GM21390 (cell line): ENCODE measurements around the gene BRD1.

Source experiments
- ATAC-seq: cut with Tn5 transposase; IDR thresholded peaks from one replicate; pipeline ENCODE4 v1.9.1; 2021; ENCODE audit not compliant: unreplicated experiment

BRD1 gene

DNA sequence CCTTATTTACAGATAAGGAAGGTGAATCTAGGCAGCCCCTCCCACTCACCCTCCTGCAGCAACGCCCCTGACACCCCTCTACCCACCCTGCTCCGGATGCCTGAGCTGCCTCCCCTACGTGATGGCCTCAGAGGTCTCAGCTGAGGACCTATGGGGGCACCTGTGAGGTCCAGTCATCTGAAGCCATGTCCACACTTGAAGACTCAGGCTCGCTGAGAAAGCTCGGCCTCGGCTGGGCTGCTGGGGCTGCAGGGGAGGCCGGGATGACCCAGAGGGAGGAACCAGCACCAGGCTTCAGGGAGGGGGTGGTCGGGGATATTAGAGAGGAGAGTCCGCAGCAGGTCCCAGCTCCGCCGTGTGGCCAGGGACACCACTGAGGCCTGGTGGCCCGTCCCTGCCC, 92.8 kb downstream of the BRD1 start:
- ATAC-seq = no peak

DNA sequence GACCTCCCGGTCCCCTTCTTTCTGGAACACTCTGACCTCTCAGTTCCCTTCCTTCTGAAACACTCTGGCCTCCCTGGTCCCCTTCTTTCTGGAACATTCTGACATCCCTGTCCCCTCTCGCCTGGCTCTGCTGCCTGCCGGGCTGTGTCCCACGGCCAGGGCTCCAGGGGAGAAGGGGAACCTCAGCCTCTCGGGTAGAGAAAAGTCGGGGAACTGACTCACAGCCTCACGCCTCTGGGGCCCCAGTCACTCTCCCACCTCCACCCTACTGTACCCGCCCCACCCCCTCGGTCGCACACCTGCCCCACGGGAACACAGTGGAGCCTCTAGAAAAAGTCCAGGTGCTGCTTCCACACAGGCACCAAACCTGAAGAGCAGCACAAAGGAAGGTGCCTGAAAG, 93.3 kb downstream of the BRD1 start:
- ATAC-seq = no peak

DNA sequence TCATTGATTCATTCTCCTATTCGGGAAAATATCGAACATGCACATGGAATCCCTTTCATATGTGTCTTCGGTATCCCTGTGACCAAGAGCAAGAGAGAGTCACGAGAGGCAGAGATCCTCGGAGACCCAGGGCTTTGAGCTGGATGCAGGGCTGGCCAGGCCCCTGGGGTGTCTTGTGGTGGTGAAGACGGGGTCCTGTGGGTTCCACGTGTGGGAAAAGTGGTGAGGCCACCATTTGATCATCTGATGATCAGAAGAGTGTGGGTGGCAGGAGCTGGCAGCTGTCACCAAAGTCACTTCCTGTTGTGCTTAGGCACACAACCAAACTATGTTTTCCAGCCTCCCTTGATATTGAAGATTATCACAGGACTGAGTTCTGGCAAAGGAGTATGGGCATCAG, 94.0 kb downstream of the BRD1 start:
- ATAC-seq = no peak

DNA sequence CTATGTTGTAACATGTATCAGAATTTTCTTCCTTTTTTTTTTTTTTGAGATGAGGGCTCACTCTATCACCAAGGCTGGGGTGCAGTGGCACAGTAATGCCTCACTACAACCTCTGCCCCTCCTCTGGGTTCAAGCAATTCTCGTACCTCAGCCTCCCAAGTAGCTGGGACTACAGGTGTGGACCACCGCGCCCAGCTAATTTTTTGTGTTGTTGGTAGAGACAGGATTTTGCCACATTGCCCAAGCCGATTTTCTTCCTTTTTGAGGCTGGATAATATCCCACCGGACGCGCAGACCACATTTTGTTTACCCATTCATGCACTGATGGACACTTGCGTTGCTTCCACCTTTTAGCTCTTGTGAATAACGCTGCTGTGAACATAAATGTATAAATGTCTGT, 97.0 kb downstream of the BRD1 start:
- no peak for ATAC-seq

DNA sequence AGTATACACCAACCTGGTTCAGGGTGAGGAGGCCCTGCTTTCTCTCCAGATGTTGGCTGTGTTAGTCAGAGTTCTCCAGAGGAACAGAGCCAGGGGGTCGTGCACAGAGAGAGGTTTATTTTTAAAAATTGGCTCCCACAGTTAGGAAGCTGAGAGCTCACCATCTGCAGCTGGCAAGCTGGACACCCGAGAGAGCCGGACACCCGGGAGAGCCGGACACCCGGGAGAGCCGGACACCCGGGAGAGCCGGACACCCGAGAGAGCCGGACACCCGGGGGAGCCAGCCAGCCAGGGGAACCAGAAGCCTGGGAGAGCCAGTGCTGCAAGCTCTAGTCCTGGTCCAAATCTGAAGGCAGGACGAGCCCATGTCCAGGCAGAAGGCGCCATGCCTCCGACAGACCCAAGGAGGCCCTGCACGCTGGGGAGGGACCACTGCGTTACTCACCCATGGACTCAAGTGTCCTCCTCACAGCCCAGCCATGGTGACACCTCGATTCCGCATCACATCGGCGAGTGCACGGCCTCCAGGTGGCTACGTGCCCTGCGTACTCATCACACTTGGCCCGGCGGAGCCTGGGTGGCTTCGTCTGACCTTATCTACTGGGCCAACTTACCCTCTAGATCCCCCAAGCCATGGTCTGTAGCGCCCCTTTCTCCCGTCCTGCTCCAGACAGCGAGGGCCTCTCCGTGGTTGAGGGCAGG, 99.0 kb downstream of the BRD1 start:
- no peak for ATAC-seq

DNA sequence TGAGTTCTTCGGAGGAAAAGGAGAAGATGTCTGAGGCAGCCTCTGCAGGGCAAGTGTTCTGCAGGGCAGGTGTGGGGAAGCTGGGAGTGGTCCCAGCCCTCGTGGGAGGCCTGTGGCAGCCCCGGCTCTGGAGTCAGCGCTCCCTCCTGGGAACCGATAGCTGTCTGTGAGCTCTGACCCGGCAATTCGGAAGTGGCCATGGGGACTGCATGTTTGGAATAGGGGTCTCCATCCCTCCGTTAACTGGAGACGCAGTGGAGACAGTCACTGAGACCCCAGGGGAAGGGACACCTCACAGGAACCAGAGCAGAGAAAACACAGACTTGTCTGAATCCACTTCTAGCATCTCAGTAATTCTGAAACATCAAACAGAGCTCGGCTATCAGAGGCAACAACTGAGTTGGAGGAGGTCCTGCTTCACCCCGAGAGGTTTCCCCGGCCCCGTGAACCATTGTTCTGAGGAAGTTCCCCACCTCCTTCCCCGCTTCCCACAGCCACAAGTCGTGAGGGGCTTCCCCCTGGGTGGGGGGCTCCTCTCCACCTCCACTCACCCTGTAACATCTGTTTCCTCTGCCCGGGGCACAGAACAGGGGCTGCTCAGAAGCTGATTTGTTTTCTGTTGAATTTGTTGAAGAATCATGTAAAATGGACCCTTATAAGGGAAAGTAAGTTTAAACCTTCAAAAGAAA, 99.6 kb downstream of the BRD1 start:
- no peak for ATAC-seq

DNA sequence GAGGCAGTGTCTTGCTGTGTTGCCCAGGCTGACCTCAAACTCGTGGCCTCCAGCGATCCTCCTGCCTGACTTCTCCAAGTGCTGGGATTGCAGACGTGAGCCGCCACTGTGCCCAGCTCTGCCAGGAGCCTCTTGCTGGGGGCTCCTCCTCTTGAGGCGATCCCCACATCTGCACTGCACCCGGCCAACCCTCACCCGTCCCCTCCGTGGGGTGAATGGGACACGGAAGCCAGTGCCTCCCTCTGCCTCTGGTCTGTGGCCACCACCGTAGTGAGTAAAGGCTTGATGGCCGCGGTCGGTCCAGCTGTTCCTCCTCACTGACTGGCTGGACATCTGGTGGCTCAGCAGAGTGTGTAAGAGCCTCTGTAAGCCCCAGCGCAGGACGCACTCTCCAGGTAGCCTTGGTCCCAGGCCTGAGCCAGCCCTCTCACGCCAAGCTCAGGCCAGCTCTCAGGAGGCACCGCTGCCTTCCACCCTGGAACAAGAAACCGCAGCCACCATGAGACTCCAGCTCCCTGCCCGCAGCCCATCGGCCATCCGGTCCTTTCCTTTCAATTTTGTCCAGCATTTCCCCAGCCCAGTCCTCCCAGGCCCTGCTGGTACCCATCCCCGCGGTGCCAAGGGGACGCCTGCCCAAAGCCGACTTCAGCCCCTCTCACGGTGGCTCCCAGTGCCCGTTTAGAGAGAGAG, 100.3 kb downstream of the BRD1 start:
- ATAC-seq = no peak

DNA sequence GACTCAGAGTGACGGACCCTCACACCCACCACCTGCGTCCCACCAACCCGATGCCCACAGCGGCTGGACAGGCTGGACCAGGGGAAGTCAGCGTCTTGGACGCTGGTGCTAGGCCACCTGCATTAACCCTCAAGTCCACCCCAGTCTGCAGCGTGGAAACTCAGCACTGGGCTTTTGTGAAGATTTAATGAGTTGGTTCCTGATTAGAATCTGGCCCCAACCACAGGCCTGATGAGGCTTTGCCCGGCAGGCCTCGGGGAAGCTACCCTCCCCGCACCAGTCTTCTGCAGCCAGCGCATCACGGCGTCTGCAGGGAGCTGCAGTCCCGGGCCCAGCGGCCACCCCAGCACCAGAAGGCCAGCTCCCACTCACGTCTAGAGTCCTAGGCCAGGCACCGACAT, 101.0 kb downstream of the BRD1 start:
- no peak for ATAC-seq

DNA sequence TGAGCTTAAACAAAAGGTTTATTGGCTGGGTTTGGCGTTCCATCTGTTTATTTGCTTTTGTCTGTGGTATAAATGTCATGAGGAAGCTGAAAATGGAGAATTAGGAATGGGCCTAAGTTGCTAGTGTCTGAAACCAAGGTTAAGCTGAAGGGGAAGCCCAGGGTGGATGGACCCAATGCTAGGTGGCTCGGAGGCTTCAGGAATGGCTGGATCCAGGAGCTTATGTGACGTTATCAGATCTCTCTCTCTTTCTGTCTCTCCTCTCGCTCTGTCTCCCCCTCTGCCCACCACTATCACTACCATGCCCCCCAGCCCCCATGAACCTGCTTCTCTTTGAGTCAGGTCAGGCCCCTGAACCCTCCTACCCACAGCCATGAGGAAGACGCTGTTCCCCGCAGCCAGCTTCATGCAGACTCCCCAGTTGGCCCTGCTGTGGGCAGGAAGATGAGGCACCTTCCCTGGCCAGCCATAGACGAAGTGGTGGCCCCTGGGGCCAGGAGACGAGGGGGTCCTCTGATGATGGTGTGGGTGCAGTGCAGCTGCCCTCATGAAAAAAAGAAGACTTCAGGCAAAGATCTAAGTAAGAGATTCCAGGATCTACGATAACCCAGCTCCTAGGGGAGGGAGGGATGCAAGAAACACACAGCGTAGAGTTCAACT, 101.5 kb downstream of the BRD1 start:
- ATAC-seq = no peak

DNA sequence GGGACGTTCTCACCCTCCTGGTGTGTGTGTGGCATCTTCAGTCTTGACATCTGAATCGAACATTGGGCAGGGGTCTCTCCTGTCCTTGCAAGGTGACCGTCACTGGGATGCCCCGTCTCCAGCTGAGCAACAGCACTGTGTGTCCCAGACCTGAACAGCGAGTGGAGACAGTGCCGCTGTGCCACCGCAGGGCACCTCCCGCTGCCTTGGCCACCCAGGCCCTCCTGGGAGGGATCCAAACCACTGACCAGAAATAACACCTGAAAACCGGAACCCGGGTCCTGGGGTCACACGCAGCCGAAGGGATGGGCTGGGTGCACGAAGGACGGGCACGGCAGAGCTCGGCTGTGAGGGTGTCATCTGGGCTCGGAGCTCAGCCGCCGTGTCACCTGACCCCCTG, 102.2 kb downstream of the BRD1 start:
- ATAC-seq = no peak

DNA sequence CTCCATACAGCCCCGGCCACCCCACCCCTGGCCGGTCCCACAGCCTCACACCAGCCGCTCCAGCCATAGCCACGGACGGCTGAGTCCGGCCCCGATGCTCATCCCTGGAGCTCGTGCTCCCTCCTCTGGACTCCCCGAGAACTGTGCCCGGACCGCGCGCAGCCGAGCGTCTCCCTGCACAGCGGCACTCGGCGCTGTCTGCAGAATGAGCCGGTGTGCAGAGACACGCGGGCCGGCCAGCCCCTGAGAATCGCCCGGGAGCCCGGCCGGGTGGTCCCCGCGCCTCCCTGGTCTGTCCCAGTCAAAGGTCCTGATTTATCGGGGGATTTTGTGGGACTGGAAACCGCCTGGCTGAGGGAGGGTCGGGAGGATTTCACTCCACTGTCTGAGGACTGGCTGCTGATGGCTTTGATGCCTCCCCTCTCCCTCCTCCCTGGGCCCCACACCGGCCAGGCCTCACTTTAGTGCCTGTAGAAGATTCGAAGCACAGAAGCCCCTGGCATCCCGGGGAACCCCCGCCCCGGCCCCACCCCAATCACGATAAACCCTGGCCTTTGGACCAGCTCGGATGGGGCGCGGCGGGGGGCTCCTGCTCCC, 102.7 kb downstream of the BRD1 start:
- ATAC-seq = no peak

DNA sequence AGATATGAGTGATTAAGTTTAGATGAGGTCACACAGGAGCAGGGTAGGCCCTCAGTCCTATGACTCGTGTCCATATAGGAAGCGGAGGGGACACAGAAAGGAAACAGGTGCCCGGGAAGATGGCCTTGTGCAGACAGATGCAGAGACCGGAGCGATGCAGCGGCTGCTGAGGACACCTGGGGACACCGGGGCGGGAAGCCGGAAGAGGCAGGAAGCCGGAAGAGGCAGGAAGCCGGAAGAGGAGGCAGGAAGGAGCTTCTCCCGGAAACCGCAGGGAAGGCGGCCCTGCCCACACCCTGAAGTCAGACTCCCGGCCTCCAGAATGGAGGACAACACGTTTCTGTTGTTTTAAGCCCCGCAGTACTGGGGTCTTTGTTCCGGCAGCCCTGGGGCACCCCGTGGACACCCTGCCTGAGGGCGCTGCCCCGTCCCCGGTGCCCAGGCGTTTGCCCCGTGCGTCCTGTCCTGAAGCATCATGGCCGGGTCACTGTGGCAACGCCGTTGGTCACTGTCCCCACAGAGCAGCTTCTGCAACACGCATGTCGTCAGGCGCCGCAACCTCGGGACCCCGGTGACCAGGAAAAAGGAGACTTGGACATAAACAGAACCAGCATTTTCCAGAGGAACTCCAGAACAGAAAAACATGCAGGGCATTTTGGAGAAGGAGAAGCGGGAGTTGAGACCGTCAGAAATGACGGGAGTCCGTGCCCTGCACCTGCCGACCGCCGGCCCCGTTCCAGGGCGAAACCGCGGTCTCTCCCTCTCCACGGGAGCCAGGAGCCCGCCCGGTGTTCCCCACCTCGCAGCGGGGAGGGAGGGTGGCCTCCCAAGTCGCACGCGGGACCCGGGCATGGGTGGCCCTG, 103.4 kb downstream of the BRD1 start:
- no peak for ATAC-seq

DNA sequence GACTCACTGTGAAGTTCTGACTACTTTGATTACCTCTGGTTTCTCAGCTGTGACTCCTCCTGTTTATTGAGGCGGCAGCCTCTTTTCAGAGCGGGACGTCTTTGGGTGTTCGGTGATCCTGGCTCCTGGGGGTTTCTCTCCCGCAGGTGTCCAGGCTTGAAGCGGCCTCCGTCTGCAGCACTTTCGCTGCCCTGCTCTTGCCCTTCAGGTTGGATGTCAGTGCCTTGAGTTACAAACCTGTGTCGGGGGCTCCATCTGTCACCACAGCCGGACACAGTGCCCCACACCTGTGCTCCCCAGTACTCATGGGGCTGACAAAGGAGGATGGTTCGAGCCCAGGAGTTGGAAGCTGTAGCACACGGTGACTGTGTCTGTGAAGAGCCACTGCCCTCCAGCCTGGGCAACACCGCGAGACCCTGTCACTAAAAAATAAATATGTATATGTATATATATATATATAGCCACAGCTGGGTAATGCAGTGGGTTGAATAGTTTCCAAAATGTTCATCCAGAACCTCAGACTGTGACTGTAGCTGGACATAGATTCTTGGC, 104.1 kb downstream of the BRD1 start:
- no peak for ATAC-seq
